ENCODE results near the gene BBS2.

Gene BBS2, protein sequence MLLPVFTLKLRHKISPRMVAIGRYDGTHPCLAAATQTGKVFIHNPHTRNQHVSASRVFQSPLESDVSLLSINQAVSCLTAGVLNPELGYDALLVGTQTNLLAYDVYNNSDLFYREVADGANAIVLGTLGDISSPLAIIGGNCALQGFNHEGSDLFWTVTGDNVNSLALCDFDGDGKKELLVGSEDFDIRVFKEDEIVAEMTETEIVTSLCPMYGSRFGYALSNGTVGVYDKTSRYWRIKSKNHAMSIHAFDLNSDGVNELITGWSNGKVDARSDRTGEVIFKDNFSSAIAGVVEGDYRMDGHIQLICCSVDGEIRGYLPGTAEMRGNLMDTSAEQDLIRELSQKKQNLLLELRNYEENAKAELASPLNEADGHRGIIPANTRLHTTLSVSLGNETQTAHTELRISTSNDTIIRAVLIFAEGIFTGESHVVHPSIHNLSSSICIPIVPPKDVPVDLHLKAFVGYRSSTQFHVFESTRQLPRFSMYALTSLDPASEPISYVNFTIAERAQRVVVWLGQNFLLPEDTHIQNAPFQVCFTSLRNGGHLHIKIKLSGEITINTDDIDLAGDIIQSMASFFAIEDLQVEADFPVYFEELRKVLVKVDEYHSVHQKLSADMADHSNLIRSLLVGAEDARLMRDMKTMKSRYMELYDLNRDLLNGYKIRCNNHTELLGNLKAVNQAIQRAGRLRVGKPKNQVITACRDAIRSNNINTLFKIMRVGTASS

DNA sequence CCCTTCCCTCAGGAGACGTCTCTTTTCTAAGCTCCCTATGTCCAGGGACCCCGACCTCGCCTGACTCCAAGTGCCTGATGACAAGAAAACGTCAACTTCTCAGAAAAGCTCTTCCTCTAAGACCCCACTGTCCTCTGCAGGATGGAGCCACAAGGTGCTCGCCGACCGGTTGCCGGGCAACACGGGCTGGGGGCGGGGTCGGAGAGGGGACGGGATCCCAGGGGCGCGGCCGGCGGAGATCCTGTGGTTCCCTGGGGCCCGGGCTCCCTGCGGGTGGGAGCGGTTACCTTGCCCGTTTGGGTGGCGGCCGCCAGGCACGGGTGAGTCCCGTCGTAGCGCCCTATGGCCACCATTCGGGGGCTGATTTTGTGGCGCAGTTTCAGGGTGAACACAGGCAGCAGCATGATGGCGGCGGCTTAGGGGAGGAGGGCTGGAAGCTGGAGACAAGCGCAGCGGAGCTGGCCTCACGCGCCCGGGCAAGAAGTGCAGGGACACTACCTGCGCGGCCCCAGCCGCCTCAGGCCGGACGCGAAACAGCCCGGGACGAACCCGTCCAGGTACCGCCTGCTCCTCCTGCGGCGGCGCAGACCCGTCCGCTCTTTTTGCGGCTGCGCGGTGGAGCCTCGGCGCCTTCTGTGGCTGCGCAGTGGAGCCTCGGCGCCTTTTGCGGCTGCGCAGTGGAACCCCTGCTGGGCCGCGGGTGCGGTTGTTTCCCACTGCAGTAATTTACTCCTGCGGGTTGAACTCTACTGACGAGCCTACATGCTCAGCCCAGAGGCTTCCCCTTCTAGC, at the start of gene BBS2:
BBS2 (minus strand) TSS at position 566 of the 792 bp plus-strand sequence; CDS start at position 404, 162 bp downstream.
- DNase-seq = peak; percentile 93

DNA sequence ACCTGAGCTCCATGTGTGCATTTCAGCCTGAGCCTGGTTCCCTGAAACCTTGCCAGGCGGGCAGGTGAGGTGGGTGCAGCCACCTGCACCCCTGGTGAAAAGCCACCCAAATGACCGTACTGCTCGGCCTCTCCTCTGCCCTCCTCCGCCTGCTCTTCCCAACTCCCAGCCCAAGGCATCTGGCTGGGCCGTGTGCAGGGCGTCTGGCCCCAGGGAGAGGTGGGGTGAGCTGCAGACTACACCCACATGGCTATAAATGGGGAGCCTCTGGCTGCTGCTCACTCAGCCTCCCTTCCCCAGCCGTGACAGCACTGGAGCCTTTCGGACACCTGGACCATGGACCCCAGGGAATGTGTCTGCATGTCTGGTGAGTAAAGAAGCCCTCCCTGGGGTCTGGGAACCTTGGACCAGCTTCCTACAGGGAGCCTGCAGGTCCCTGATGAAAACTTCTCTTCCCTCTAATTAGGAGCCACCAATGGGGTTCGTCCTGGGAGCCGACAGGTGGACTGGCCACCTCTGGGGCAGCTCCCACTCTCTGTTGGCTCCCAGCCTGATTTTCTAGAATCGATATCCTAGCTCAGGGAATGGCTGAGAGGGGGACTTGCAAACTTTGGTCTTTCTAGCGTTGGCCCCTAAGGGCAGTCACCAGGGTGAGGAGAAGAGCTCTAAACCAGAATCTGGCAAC, 45.1 kb upstream of the BBS2 start, which contains the start of gene MT4:
MT4 (plus strand) TSS at position 281 of the 685 bp plus-strand sequence; CDS start at position 337, 56 bp downstream.
- DNase-seq = no peak

DNA sequence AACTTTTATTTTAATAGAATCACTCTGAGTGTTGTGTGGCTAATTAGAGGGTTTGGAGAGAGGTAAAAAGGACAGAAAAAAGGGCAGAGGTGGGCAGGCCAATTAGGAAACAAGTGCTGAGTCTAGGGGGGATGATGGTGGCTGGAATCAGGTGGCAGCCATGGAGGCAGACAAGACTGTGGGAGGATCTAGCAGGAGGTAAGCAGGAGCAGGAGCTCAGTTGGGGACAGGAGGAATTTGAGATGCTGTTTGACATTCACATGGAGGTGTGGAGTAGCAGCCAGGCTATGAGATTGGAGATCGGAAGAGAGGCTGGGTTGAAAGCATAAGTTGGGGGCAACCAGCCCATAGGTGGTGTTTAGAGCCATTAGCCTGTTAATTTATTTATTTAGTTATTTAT, 41.3 kb upstream of the BBS2 start:
- DNase-seq = no peak

DNA sequence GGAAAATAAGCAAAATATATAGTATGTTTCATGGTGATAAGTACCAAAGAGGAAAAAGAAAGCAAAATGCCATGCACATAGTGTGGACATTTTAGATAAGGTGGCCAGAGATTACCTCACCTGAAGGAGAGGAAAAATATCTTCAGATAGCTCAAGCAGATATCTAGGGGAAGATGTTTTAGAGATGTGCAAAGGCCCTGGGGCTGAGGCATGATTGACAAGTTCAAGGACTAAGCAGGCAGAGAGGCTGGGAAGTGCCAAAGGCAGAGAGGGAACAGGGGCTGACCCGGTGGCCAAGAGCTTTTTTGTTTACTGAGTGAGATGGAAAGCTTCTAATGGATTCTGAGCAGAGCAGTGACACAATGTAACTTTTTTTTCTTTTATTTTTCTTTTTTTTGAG, 40.6 kb upstream of the BBS2 start:
- DNase-seq = no peak

DNA sequence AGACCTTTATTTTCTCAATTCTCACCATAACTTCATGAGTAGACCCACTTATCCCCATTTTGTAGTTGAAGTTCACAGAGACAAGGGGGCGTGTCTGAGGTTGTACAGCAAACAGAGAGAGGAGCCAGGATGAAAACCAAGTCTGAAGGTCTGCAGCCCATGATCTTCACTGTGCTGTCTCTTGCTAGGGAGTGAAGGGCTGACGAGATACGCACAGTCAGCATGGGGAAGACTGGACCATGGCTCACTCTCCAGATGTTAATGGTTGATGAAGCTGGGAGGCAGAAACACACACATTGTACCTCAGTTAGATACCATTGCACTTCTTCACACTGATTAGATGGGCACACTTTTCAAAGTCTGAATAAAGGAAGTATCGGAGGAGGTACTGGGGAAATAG, 39.3 kb upstream of the BBS2 start:
- DNase-seq = no peak

DNA sequence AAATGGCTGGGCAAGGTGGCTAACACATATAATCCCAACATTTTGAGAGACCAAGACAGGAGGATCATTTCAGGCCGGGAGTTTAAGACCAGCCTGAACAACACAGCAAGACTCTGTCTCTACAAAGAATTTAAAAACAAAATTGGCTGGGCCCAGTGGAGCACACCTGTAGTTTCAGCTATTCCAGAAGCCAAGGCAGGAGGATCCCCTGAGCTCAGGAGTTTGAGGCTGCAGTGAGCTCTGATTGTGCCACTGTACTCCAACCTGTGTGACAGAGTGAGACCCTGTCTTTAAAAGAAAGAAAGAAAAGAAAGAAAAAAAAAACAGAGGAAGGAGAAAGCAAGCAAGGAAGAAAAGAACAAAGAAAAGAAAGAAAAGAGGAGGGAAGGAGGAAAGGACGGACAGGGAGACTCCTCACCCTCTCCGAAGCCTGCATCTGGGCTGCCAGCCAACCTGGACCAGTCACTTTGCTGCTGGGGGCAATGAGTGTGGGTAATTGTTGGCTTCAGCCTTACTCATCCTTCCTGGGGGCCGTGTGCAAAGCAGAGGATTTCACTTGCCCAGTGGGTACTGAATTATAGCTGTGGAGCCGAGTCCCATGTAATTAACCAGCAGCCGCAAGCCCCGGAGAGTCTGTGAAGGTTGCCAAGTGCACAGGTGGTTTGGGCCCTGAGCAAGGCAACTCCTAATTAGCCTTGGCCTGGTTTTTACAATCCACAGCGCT, 38.4 kb upstream of the BBS2 start:
- no peak for DNase-seq

DNA sequence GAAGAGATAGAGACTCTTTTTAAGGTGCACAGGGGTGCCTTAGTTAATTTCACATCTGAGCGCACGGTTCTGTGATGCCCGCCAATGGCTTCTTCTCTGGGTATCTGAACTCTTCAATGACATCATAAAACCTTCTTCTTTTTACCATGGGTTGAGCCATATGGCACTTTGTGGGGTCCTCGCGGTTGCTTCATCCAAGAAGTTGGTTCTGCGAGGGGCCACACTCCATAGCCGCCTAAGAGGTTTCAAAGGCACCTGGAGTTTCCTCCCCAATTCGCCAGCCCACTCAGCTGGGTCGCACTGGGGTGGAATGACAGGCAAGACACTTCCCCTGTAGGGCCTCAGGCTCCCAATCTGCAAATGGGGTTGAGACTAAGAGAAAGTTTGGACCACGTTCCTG, 34.6 kb upstream of the BBS2 start:
- DNase-seq = no peak

DNA sequence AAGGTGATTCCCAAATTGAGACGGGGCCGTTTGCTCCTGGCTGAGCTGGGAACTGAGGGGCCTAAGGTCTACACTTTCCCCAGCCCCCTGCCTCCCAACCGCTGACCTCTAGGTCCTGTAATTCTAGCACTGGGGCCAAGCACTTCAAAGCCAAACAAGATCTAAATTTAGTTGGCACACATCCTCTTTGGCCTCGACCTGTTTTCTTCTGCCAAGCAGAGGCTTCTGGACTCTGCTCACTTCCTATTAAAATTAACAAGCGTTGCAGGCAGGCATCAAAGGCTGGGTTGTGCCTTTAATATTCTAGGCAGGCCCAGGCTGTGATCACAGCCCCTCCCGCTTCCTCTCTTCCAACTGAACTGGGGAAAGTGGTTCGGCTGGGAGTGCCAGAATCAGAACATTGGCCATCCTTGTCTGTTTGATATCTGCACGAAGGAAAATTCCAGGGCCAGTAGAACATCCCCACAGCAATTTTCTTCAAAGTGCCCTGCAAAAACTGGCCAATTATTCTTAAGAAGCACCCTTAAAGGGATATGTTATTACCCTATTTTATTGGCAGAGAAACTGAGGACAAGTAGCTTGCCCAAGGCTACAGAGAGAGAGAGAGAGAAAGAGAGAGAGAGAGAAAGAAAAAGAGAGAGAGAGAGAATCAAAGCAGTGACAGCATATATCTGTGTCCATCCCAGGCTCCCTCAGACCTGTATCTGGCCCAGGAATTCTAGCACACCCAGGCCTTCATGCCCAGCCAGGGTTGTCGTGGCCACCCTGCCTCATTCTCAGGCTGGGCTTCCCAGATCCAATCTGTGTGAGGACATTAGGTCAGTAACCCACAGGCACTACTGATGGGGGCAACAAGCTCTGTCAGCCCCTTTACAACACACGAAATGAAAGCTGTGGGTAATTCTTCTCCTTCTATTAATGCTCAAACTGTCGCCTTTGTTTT, 32.2 kb upstream of the BBS2 start:
- DNase-seq = no peak

DNA sequence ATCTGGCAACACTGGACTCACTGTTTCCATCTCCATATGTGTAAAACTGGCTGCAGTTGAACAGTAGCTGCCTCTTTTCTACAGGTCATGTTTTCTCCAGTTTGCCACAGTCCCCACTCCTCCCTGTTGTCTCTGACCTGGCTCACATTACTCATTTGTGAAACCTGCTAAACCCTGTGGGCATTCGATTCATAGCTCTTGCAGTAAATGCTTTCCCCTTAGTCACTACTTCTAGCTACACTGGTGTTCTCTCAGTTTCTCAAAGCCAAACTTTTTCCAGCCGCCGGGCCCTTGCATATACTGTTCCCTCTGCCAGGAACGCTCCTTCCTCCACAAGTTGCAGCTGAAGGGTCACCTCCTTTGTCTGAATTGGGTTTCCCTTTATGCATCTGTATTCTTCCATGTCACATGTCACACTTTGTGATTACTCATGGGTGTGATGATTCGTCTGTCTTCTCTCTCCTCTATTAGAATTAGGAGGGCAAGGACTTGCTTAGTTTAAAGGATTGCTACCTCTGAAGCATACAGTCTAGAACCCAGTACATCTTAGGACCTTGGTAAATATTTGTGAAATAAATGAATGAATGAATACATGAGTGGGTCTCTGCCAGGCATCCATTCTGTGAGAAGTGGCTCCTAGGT, 30.0 kb upstream of the BBS2 start:
- no peak for DNase-seq

DNA sequence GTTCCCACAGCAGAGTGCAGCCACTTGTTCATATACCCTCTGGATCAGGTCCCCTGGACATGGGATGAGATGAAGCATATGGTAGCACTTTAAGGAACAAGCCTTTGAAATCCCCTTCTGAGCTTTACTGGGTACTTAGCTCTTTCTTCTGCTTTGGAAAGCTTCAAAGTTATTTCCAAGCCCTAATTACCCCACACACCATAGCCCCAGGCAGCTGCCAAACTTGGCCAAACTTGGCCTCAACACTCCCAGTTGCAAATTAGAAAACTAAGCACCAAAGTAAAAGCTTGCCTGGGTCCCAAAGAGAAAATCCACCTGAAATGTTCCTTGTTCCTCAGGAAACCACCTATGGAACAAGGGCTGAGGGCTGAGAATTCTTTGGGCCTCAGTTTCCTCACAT, 29.3 kb upstream of the BBS2 start:
- DNase-seq = no peak

DNA sequence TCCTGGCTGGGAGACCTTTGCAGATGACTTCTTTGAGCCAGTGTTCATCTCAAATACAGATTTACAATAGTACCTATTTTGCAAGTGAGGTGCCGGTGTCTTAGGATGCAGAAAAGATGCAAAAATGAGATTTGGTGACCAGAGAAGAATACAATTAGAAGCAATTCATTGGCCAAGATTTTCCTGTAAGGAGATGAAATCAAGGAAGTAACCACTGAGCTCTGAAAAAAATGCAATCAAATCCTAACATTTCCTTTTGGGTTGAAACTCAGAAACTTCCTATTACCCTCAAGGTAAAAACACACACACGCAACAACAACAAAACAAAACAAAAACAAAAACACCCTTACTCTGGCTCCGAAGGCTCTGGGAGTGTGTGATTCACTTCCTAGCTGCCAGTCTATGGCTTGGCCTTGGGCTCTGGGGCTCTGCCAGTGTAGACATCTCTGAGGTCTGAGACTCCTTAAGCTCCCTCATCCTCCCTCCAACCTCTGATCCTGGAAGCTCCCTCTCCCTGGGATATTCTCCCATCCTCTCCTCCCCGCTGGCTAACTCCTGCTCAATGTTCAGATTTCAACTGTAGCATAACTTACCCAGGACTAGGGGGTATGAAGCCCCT, 28.2 kb upstream of the BBS2 start:
- DNase-seq = no peak

DNA sequence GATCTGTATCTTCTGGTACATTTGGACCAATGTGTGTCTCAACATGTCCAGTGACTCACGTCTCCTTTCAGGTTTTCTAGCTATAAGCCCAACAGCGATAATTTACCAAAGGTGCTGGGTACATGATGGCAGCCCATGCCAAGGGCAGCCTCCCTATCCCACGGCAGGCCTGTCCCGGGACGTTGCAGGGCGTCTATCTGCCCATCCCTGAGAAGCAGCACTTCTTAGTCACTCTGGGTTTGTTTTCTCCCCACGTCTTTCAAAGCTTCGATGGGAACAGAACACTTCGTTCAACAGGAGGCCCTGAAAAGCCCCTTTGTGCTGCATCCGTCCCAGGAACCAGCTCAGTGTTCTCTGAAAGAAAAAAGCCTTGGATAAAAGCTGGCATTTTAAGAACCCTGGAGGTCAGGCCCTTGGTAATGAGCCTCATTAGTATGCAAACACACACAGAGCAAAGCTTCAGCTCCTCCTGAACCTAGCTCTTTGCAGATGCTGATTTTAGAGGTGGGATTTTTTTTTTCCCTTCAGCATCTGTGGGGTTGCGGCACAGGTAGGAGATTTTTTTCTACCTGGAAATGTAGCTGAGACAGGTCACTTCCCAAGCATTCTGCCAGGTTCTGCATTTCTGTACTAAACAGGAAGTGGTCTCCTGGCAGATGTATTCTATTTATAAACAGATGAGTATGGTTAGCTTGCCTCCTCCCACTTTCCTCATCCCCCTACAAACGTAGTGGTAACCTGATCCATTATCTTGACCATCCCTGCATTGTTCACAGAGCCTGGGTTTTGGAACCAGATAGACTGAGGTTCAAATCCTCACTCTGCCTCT, 27.5 kb upstream of the BBS2 start:
- no peak for DNase-seq

DNA sequence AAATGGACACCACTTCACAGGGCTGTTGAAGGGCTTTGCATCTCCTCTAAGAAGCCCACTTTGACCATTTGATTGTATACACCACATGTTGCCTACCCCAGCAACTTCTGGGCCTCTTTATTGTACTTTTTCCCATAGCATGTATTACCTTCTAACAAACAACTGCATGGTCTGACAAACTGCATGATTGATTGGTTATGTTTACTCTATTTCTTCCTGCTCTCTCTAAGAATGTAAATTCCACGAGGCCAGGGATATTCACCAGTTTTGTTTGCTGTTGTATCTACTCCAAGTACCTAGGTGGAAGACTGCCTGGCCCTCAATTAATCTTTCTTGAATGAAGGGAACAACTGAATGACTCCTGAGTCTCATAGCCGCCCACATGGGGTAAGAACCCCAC, 22.2 kb upstream of the BBS2 start:
- no peak for DNase-seq

DNA sequence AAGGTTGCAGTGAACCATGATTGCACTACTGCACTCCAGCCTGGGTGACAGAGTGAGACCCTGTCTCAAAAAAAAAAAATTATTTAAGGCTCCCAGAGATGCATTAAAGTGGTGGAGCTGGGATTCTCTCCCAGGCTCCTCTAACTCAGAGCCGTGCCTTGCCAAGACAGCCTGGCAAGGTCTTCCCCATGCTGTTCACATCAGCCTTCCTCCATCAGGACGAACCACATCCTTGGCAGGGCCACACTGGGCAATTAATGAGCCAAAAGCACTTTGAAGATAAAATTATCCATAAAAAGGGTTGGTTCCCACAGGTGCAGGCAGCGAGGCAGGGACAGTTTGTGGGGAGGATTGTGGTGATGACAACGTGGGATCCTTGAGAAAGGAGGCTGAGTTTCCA, 19.8 kb upstream of the BBS2 start:
- DNase-seq = no peak

DNA sequence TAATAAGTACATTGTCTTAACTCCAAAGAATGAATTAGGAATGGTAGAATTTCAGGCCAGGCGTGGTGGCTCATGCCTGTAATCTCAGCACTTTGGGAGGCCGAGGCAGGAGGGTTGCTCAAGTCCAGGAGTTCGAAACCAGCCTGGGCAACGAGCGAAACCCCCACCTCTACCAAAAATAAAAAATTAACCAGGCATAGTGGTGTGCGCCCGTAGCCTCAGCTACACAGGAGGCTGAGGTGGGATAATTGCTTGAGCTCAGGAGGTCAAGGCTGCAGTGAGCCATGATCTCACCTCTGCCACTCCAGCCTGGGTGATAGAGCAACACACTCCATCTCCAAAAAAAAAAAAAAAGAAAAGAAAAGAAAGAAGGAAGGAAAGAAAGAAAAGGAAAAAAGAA, 18.5 kb upstream of the BBS2 start:
- no peak for DNase-seq

DNA sequence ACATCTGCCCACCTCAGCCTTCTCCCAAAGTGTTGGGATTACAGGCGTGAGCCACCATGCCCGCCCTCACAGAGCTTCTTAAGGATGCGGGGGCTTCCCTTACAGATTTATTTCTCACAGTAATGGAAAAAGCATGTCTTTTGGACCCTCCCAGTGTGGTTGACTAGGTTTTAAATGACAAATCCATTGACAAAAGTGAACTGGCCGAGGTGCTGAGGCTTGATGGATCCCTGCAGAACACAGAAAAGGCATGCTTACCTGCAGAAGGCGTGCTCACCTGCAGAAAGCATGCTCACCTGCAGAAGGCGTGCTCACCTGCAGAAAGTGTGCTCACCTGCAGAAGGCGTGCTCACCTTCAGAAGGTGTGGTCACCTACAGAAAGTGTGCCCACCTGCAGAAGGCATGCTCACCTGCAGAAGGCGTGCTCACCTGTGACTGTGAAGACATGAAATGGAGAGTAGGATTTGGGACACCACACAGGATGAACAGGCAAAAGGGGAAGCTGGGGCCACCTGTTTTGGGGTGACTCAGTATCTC, 15.1 kb upstream of the BBS2 start:
- no peak for DNase-seq

DNA sequence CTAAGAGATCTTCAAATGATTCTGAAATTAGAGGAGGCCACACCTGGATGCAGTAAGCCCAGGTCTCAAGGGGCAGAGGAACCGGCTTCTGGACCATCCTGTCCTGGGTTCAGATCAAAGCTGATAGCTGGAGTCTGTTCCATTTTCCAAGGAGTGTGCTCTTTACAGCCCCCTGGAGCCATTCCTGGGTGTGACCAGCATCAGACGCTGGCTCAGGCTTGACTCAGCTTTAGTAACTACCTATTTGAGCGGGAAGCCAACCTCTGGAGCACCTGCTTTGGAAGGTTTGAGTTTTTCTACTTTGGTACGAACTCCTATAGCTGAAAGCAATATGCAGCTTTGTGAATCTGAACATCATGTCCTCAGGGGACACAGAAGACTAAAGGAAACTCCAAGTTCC, 12.9 kb upstream of the BBS2 start:
- DNase-seq = no peak

DNA sequence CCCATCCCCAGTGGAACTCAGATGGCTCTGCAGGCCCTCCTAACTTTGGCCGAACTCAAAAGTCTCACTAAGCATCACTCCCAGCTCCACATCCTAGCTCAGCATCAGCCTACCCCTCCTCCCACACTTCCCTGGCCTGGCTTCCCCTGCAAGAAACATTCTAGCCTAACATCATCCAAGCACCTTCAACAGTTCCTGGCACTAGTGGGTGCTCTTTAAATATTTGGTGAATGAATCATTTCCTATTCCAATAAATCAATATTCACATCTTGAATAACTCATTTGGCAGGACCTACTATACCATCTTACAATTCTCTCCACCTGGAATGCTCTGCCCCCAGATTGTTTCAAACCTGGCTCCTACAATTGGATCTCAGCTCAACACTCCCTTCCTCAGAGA, 11.0 kb upstream of the BBS2 start:
- DNase-seq = no peak

DNA sequence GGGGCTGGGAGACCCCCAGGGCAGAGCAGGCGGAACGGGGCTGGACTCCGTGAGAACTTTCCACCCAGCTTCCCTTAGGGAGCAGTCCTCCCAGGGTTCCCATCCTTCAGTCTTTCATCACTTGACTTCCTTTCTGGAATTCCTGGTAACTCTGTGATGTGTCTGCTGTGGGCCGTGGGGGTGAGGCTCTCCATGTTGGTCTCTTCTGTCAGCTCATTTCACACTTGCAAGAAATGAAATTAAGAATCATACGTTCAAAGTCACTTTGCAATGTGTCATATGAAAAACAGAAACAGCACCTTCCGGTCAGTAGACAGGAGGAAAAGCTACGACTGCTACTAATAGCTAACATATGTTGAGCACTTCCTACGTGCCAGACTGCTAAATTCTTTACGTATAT, 5.4 kb upstream of the BBS2 start:
- DNase-seq = no peak
